GM12878 (cell line): ENCODE measurements around the gene PIK3R4. TPM values are rescaled to one million over a fixed set of nuclear protein-coding genes. Genes with fewer than 3 reads are reported as not detected.

Experiments
- ATAC-seq: fragments of 200-7000 bp; cut with Tn5 transposase; 3 replicates; pipeline ENCODE4 v1.9.1; 2020; ENCODE audit warnings: mild to moderate bottlenecking, moderate library complexity
- BruUV-seq: library from RNA; stranded (reverse); fragments of 400-500 nt; replicated peaks from 2 replicates; lab custom pipeline; 2021; lab: Mats Ljungman, UMichigan
- CTCF ChIA-PET: fragments of 300-600 bp; sonication (Branson Sonifier 250); formaldehyde crosslinking; extraction: SDS; loops from one replicate; lab custom pipeline; 2021; ENCODE audit warnings: inconsistent platforms; lab: Yijun Ruan, JAX
- POLR2A ChIA-PET: fragments of 350-600 bp; formaldehyde crosslinking; extraction: SDS; loops from one replicate; lab custom pipeline; 2021; ENCODE audit warnings: inconsistent platforms; lab: Charles Lee
- RAD21 ChIA-PET: fragments of 300-600 bp; sonication (Branson Sonifier 250); formaldehyde crosslinking; loops from one replicate; lab custom pipeline; 2023; ENCODE audit warnings: antibody characterized with exemption; ENCODE audit not compliant: unreplicated experiment; lab: Charles Lee
- SMC1A ChIA-PET: fragments of 300-600 bp; sonication (Branson Sonifier 250); formaldehyde crosslinking; loops from one replicate; lab custom pipeline; 2023; ENCODE audit not compliant: unreplicated experiment, uncharacterized antibody; lab: Charles Lee
- DNase-seq: peaks from one replicate; pipeline ENCODE4 v3.0.0-alpha.2; 2011; ENCODE audit warnings: low read depth, low spot score
- FAIRE-seq: peaks from 3 replicates; lab custom pipeline; 2011; peaks lifted over from hg19 to GRCh38; lab: Jason Lieb, UNC
- H2AFZ ChIP-seq: 2 replicates; pipeline ENCODE4 v1.6.0; 2011; ENCODE audit warnings: low read depth, low read length, control low read depth; ENCODE audit not compliant: control insufficient read depth
- H3K27ac ChIP-seq: 2 replicates; pipeline ENCODE4 v1.5.1; 2011; ENCODE audit warnings: control low read depth; ENCODE audit not compliant: control insufficient read depth, insufficient read depth
- H3K27me3 ChIP-seq, 2 experiments: replicated peaks in 1 of 2; 2 replicates each; pipeline versions ENCODE4 v1.6.0 to v1.6.1; 2011; ENCODE audit warnings: low read length in 1 of 2; ENCODE audit not compliant: control insufficient read depth in 2 of 2, insufficient read depth in 2 of 2
- H3K36me3 ChIP-seq, 2 experiments: 2 replicates each; pipeline ENCODE4 v1.5.1; 2011; ENCODE audit warnings: low read length in 1 of 2; ENCODE audit not compliant: control insufficient read depth in 2 of 2, insufficient read depth in 2 of 2
- H3K4me1 ChIP-seq: 2 replicates; pipeline ENCODE4 v1.6.1; 2011; ENCODE audit warnings: mild to moderate bottlenecking, low read length, moderate library complexity, mixed read lengths; ENCODE audit not compliant: control insufficient read depth, insufficient read depth
- H3K4me2 ChIP-seq: 2 replicates; pipeline ENCODE4 v1.6.0; 2011; ENCODE audit warnings: control low read depth; ENCODE audit not compliant: control insufficient read depth, insufficient read depth
- H3K4me3 ChIP-seq: fragments of 200-600 bp; sonication (generic); 2 replicates; pipeline ENCODE4 v1.5.1; 2016
- H3K79me2 ChIP-seq: 2 replicates; pipeline ENCODE4 v1.6.0; 2011; ENCODE audit warnings: low read length; ENCODE audit not compliant: control insufficient read depth, insufficient read depth
- H3K9ac ChIP-seq: 2 replicates; pipeline ENCODE4 v1.8.0; 2011; ENCODE audit warnings: low read length, control low read depth, mixed read lengths; ENCODE audit not compliant: control insufficient read depth, insufficient read depth
- H3K9me3 ChIP-seq: replicated peaks from 3 replicates; pipeline ENCODE4 v1.5.1; 2011; ENCODE audit warnings: mild to moderate bottlenecking, low read length; ENCODE audit not compliant: control insufficient read depth, insufficient read depth
- H4K20me1 ChIP-seq: 2 replicates; pipeline ENCODE4 v1.6.0; 2011; ENCODE audit not compliant: control insufficient read depth, insufficient read depth
- BCL3 ChIP-seq: IDR thresholded peaks from 2 replicates; pipeline ENCODE4 v1.6.1; 2011; ENCODE audit warnings: borderline replicate concordance, low read depth, mild to moderate bottlenecking, moderate library complexity, low read length; ENCODE audit not compliant: insufficient read depth, poor library complexity, severe bottlenecking
- CBX5 ChIP-seq: sonication (generic); IDR thresholded peaks from 2 replicates; pipeline ENCODE4 v1.6.1; 2016; ENCODE audit warnings: low read depth, moderate library complexity, mild to moderate bottlenecking, inconsistent platforms
- CHD1 ChIP-seq: IDR thresholded peaks from 2 replicates; pipeline ENCODE4 v1.6.1; 2012; ENCODE audit warnings: low read depth, low read length, improper control_type of control experiment
- E2F4 ChIP-seq: IDR thresholded peaks from 2 replicates; pipeline ENCODE4 v1.6.1; 2012; ENCODE audit warnings: low read depth, low read length, improper control_type of control experiment
- ELK1 ChIP-seq: IDR thresholded peaks from 2 replicates; pipeline ENCODE4 v1.6.1; 2012; ENCODE audit warnings: low read depth, low read length, improper control_type of control experiment
- ESRRA ChIP-seq: IDR thresholded peaks from 2 replicates; pipeline ENCODE4 v1.6.1; 2012; ENCODE audit warnings: mild to moderate bottlenecking, low read length, improper control_type of control experiment
- IKZF1 ChIP-seq: fragments of 450-650 bp; conservative IDR thresholded peaks from 2 replicates; pipeline ENCODE4 v1.6.1; 2017; ENCODE audit warnings: antibody characterized with exemption, mild to moderate bottlenecking
- KDM1A ChIP-seq: fragments of 200-600 bp; sonication (generic); IDR thresholded peaks from 2 replicates; pipeline ENCODE4 v1.6.1; 2016; ENCODE audit warnings: borderline replicate concordance
- MYC ChIP-seq: IDR thresholded peaks from 2 replicates; pipeline ENCODE4 v1.6.1; 2011; ENCODE audit warnings: mild to moderate bottlenecking, low read length, moderate library complexity, inconsistent platforms; ENCODE audit not compliant: insufficient read depth, insufficient replicate concordance, insufficient read length, severe bottlenecking
- NFXL1 ChIP-seq: fragments of 450-650 bp; IDR thresholded peaks from 2 replicates; pipeline ENCODE4 v1.6.1; 2017; ENCODE audit warnings: antibody characterized with exemption, mild to moderate bottlenecking, borderline replicate concordance
- NR2C1 ChIP-seq: fragments of 450-650 bp; IDR thresholded peaks from 2 replicates; pipeline ENCODE4 v1.6.1; 2017; ENCODE audit warnings: antibody characterized with exemption, mild to moderate bottlenecking, moderate library complexity
- PML ChIP-seq: IDR thresholded peaks from 2 replicates; pipeline ENCODE4 v1.6.1; 2012; ENCODE audit warnings: low read length, inconsistent platforms
- PRDM15 ChIP-seq: fragments of 450-650 bp; formaldehyde crosslinking; IDR thresholded peaks from 2 replicates; pipeline ENCODE4 v1.4.0; 2020; ENCODE audit warnings: mild to moderate bottlenecking, moderate library complexity
- RELA ChIP-seq: fragments of 450-650 bp; IDR thresholded peaks from 2 replicates; pipeline ENCODE4 v1.8.0; 2014; ENCODE audit warnings: borderline replicate concordance; ENCODE audit not compliant: partially characterized antibody
- SIN3A ChIP-seq: IDR thresholded peaks from 2 replicates; pipeline ENCODE4 v1.6.1; 2012; ENCODE audit warnings: low read depth, low read length, improper control_type of control experiment
- SMAD5 ChIP-seq: IDR thresholded peaks from 2 replicates; pipeline ENCODE4 v1.6.1; 2016; ENCODE audit warnings: antibody characterized with exemption, low read depth
- SP1 ChIP-seq: IDR thresholded peaks from one replicate; pipeline ENCODE4 v1.6.1; 2011; ENCODE audit warnings: low read depth, low read length
- ZNF217 ChIP-seq: fragments of 450-650 bp; IDR thresholded peaks from 2 replicates; pipeline ENCODE4 v1.6.1; 2017; ENCODE audit warnings: antibody characterized with exemption, mild to moderate bottlenecking
- WGBS: methylation state at CpG from one replicate; pipeline ENCODE4 v1.1.6; 2016; ENCODE audit warnings: low lambda C conversion rate; ENCODE audit not compliant: insufficient replicate concordance, insufficient coverage; ENCODE audit errors: missing lambda C conversion rate; 5-methylcytosine and 5-hydroxymethylcytosine counted together
- in situ Hi-C: fragments of 300-500 bp; cut with MboI; formaldehyde crosslinking; loops from 9 replicates; pipeline ENCODE4 v1.14.3; 2018; ENCODE audit warnings: mixed read lengths
- intact Hi-C: fragments of 100-400 bp; cut with micrococcal nuclease; formaldehyde crosslinking; loops from one replicate; pipeline ENCODE4 v1.14.2; 2022; ENCODE audit not compliant: unreplicated experiment
- polyA plus RNA-seq, 11 experiments: library from polyadenylated mRNA; depleted of rRNA in 4 of 11; unstranded in 6 of 11; stranded (reverse) in 5 of 11; fragments of >200 nt; fragmentation: Nextera tagmentation in 4 of 11; fragmentation: Illumina TruSeq in 1 of 11; extraction: Ambion mirVana in 4 of 11; extraction: Trizol in 1 of 11; gene quantifications; 1 replicate in 1 of 11; 2 replicates in 10 of 11; pipeline versions ENCODE4 v1.2.1 to v1.2.3, GENCODE V29; 2011 to 2016; ENCODE audit warnings: inconsistent platforms in 2 of 11, missing spikeins in 2 of 11, low read depth in 1 of 11
- total RNA-seq, 4 experiments: library from RNA; depleted of rRNA in 3 of 4; stranded (reverse); fragments of >200 nt in 3 of 4; fragmentation: Illumina TruSeq in 1 of 4; extraction: Trizol in 1 of 4; gene quantifications; 2 replicates each; pipeline versions ENCODE4 v1.2.1 to v1.2.3, GENCODE V29; 2013 to 2021

The PIK3R4 gene
- total and polyA plus RNA-seq, 10 of the 15 experiments (the other 5 are each of a cell fraction or from before 2014, with no cell fraction given): 22.6 to 50.2 (median 31.1) TPM

- Histone ChIP-seq H3K36me3 (peaks cover 0 to 4% of the 10 kb centered on the region in 2 experiments; a peak in 1 of 4 replicates), H3K9ac (no peak overlapping the region), H3K9me3 (no peaks in the 10 kb centered on the region), H2AFZ (no peak overlapping the region), H4K20me1 (no peaks in the 10 kb centered on the region), H3K4me3 (no peak overlapping the region), H3K4me1 (no peaks in the 10 kb centered on the region), H3K27ac (no peak overlapping the region), H3K4me2 (no peak overlapping the region), H3K79me2 (peaks cover 2% of the 10 kb centered on the region), H3K27me3 (no peaks in the 10 kb centered on the region)
- intact Hi-C loops (no loop called here), in situ Hi-C loops (no loop called here)
- no peak for ATAC-seq
- ChIA-PET SMC1A (interaction anchor here (1.3 kb wide), 1 partner anchor 160 kb away, joined by 4 read pairs; the partner anchor contains the start of gene ATP2C1), CTCF (no interaction called here), POLR2A (no interaction called here), RAD21 (interaction anchor here (1.2 kb wide), 1 partner anchor 12 kb away, joined by 5 read pairs; no protein-coding TSS in a partner anchor)
- BruUV-seq: no TSS peak
- FAIRE-seq: no peak
- WGBS: 87% methylated on average over 8 of the region's 8 CpGs
- DNase-seq: no peak
- TF ChIP-seq BCL3: no peak
- TF ChIP-seq RELA: no peak
- TF ChIP-seq CHD1: no peak
- TF ChIP-seq SMAD5: no peak
- no peak for TF ChIP-seq KDM1A
- TF ChIP-seq PML: no peak
- no peak for TF ChIP-seq NFXL1
- no peak for TF ChIP-seq E2F4
- no peak for TF ChIP-seq IKZF1
- no peak for TF ChIP-seq MYC
- no peak for TF ChIP-seq CBX5
- TF ChIP-seq ZNF217: no peak
- no peak for TF ChIP-seq SP1
- no peak for TF ChIP-seq NR2C1
- TF ChIP-seq ELK1: no peak
- TF ChIP-seq PRDM15 (CRISPR knock-in tag): no peak
- no peak for TF ChIP-seq SIN3A
- TF ChIP-seq ESRRA: no peak
Observed at GRCh38 chr3:130733236-130733875, 13.3 kb downstream of the PIK3R4 start.
